Lung (tissue), 12 donors: ENCODE results near the gene FAM83D. TPM values are rescaled to one million over a fixed set of nuclear protein-coding genes. Genes with fewer than 3 reads are reported as not detected.

Experiments
- ATAC-seq: fragments of 200-7000 bp; cut with Tn5 transposase; one replicate; pipeline ENCODE4 v1.9.1; 2020; ENCODE audit warnings: moderate number of reproducible peaks; ENCODE audit not compliant: insufficient read depth, low FRiP score
- DNase-seq, 3 donors: peaks; one replicate each; pipeline ENCODE4 v3.0.0-alpha.2; 2013 to 2017
- H3K27ac ChIP-seq, 2 donors: one replicate each; pipeline ENCODE4 v1.5.1; 2013; ENCODE audit warnings: mild to moderate bottlenecking in 2 of 2, moderate library complexity in 2 of 2, control low read depth in 1 of 2, inconsistent platforms in 1 of 2, low read depth in 1 of 2, low read length in 1 of 2
- H3K27me3 ChIP-seq, 3 donors: one replicate each; pipeline ENCODE4 v1.5.1; 2013; ENCODE audit warnings: low read length in 2 of 3; ENCODE audit not compliant: control insufficient read depth in 3 of 3, insufficient read depth in 3 of 3
- H3K36me3 ChIP-seq, 4 donors: one replicate each; pipeline ENCODE4 v1.5.1; 2013; ENCODE audit warnings: low read length in 4 of 4, mild to moderate bottlenecking in 1 of 4, moderate library complexity in 1 of 4; ENCODE audit not compliant: control insufficient read depth in 4 of 4, insufficient read depth in 4 of 4
- H3K4me1 ChIP-seq, 5 donors: one replicate each; pipeline ENCODE4 v1.5.1; 2013; ENCODE audit warnings: low read length in 5 of 5, mild to moderate bottlenecking in 2 of 5, moderate library complexity in 1 of 5; ENCODE audit not compliant: control insufficient read depth in 5 of 5, insufficient read depth in 5 of 5
- H3K4me3 ChIP-seq: one replicate; pipeline ENCODE4 v1.5.1; 2013; ENCODE audit warnings: mild to moderate bottlenecking, control low read depth, moderate library complexity
- H3K9ac ChIP-seq, 2 donors: one replicate each; pipeline ENCODE4 v1.5.1; 2013; ENCODE audit warnings: low read length in 2 of 2, control low read depth in 1 of 2; ENCODE audit not compliant: insufficient read depth in 1 of 2
- H3K9me3 ChIP-seq, 4 donors: one replicate each; pipeline ENCODE4 v1.5.1; 2013; ENCODE audit warnings: low read length in 3 of 4, mild to moderate bottlenecking in 1 of 4, moderate library complexity in 1 of 4; ENCODE audit not compliant: control insufficient read depth in 4 of 4, insufficient read depth in 3 of 4
- CTCF ChIP-seq: IDR thresholded peaks from 2 replicates; pipeline ENCODE4 v1.5.1; 2012; ENCODE audit warnings: mild to moderate bottlenecking; ENCODE audit errors: control extremely low read depth, extremely low read depth
- WGBS, 2 donors: extraction: QIAGEN DNeasy Blood & Tissue Kit; methylation state at CpG; one replicate each; pipeline ENCODE4 v1.1.7; 2013; 5-methylcytosine and 5-hydroxymethylcytosine counted together
- polyA plus RNA-seq, 2 donors: library from polyadenylated mRNA; stranded (reverse); fragments of 200-250 nt; gene quantifications; one replicate each; pipeline ENCODE4 v1.2.1, GENCODE V29; 2013
- total RNA-seq, 2 donors: library from RNA; depleted of rRNA in 1 of 2; stranded (reverse); fragments of >200 nt in 1 of 2; gene quantifications; one replicate each; pipeline ENCODE4 v1.2.1, GENCODE V29; 2014 to 2021
- donor health status: control.
- donor health status: control.
- donor health status: Bipolar disorder and iron deficiency.
- donor health status: healthy.
- donor health status: DM: yes; HTN: yes; CAD: no.

The FAM83D gene
- total and polyA plus RNA-seq, 4 donors: 0.94 to 3.6 (median 2.8) TPM

- no peak overlapping the region for H3K27ac ChIP-seq
- H3K4me3 ChIP-seq: no peak overlapping the region
- peaks cover 0 to 7% (median 4%) of the 10 kb centered on the region in 4 donors for H3K36me3 ChIP-seq
- no peak overlapping the region for H3K9ac ChIP-seq
- no peaks in the 10 kb centered on the region for H3K9me3 ChIP-seq
- H3K27me3 ChIP-seq: no peaks in the 10 kb centered on the region
- TF ChIP-seq CTCF: no peak
- ATAC-seq (no peak), DNase-seq (no peak)
- peaks cover 0 to 9% (median 0%) of the 10 kb centered on the region in 5 donors for H3K4me1 ChIP-seq
- WGBS, 2 donors: 89 to 92% methylated on average over 2 of the region's 2 CpGs
These were observed 53.2 kb downstream of the FAM83D start for GRCh38 chr20:38979434-38979833.

DNA sequence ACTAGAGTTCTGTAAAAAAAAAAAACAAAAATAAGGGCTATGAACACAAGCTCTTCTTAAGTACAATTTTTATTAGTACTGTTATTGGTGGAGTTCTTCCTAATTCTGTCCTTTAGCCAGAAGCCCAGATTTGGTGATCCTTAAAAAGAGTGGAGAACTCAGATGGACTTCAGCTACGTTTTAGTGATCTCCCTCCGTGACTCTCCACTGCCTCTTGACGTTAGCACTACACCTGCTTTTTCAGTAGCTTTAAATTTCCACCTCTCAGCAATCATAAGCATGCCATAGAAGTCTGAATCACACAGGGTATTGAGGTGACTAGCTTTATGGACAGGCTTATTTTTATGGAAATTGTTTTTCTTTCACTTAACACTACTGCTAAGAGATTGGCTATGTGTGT, 53.6 kb downstream of the FAM83D start:
- no peaks in the 10 kb centered on the region for H3K9me3 ChIP-seq
- H3K4me1 ChIP-seq: peaks cover 0 to 7% (median 0%) of the 10 kb centered on the region in 5 donors
- WGBS, 2 donors: 89 to 94% methylated on average over 3 of the region's 3 CpGs
- peak overlapping the region in 1 of 2 donors; percentile 72 for H3K27ac ChIP-seq
- no peak for TF ChIP-seq CTCF
- no peak overlapping the region for H3K9ac ChIP-seq
- DNase-seq: no peak
- no peak for ATAC-seq
- no peaks in the 10 kb centered on the region for H3K27me3 ChIP-seq
- H3K36me3 ChIP-seq: peaks cover 0 to 5% (median 3%) of the 10 kb centered on the region in 4 donors
- H3K4me3 ChIP-seq: no peak overlapping the region

GRCh38 chr20:38982291-38982690, 56.1 kb downstream of the FAM83D start:
- H3K9ac ChIP-seq: no peak overlapping the region
- peaks cover 0 to 5% (median 2%) of the 10 kb centered on the region in 4 donors for H3K36me3 ChIP-seq
- no peaks in the 10 kb centered on the region for H3K9me3 ChIP-seq
- H3K4me1 ChIP-seq: peaks cover 0 to 19% (median 2%) of the 10 kb centered on the region in 5 donors
- ATAC-seq (no peak), DNase-seq (no peak)
- no peak for TF ChIP-seq CTCF
- no peak overlapping the region for H3K4me3 ChIP-seq
- no peak overlapping the region for H3K27ac ChIP-seq
- no peaks in the 10 kb centered on the region for H3K27me3 ChIP-seq
- WGBS, 2 donors: 93 to 100% methylated on average over 1 of the region's 1 CpG

DNA sequence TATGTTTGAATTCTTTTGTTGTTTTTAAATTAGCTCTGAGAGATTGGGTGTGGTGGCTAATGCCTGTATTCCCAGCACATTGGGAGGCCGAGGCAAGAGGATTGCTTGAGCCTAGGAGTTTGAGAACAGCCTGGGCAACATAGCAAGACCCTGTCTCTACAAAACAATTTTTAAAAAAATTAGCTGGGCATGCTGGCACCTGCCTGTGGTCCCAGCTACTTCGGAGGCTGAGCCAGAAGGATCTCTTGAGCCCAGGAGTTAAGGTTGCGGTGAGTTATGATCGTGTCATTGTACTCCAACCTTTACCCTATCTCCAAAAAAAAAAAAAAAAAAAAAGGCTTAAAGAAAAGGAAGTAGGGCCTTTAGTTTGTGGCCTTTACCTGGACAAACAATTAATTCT, 58.8 kb downstream of the FAM83D start:
- no peak for ATAC-seq
- H3K27me3 ChIP-seq: no peaks in the 10 kb centered on the region
- 89 to 91% methylated on average over 4 of the region's 4 CpGs for WGBS, 2 donors
- no peak overlapping the region for H3K27ac ChIP-seq
- peaks cover 0 to 13% (median 2%) of the 10 kb centered on the region in 5 donors for H3K4me1 ChIP-seq
- no peak overlapping the region for H3K4me3 ChIP-seq
- H3K9ac ChIP-seq: no peak overlapping the region
- no peak for DNase-seq
- no peaks in the 10 kb centered on the region for H3K9me3 ChIP-seq
- H3K36me3 ChIP-seq: peaks cover 2 to 7% (median 5%) of the 10 kb centered on the region in 4 donors
- TF ChIP-seq CTCF: no peak
